ENCODE data around the gene DLGAP4. TPM values are rescaled to one million over a fixed set of nuclear protein-coding genes. Genes with fewer than 3 reads are reported as not detected.
A peak's percentile ranks its signal among the peaks of the same experiment; 100 is the strongest.

DLGAP4 gene
- total RNA-seq (10 to 100 TPM; 33.9 to 45.4 TPM), total RNA-seq (29.0 to 31.0 reads per million in 2 donors)

GRCh38 chr20:36305602-36306551, at the start of gene DLGAP4:
Gene DLGAP4 (plus strand): TSS chr20:36306339. CDS start chr20:36431718, 125,379 bp downstream.
- no peaks in the 10 kb centered on the region for H3K9me3 ChIP-seq (ENCODE audit: control insufficient read depth, low read length, poor library complexity, severe bottlenecking)
- no peak within 1 kb of the TSS for H3K27ac Mint-ChIP-seq
- ATAC-seq (no peak), DNase-seq (no peak)
- H3K4me1 Mint-ChIP-seq, result peaks cover 13% of the 10 kb centered on the region
- H3K27me3 Mint-ChIP-seq, result peaks cover 84% of the 10 kb centered on the region
- peak within 1 kb of the TSS; percentile 85 for H3K4me3 Mint-ChIP-seq
- peaks cover 9% of the 10 kb centered on the region for H3K36me3 Mint-ChIP-seq (ENCODE audit: low read depth)

- no peak for DNase-seq
- H3K4me1 Mint-ChIP-seq, result no peaks in the 10 kb centered on the region
Measured at GRCh38 chr20:36259177-36260061, 46.7 kb upstream of the DLGAP4 start.

GRCh38 chr20:36260316-36260715, 45.8 kb upstream of the DLGAP4 start:
- Mint-ChIP-seq H3K4me1 (no peaks in the 10 kb centered on the region), H3K27ac (no peak overlapping the region), H3K27me3 (no peaks in the 10 kb centered on the region), H3K36me3 (ENCODE audit: low read depth) (peaks cover 6% of the 10 kb centered on the region), H3K4me3 (no peak overlapping the region)
- no peak for DNase-seq
- ATAC-seq, result no peak
- H3K9me3 ChIP-seq (ENCODE audit: control insufficient read depth, low read length, poor library complexity, severe bottlenecking), result no peaks in the 10 kb centered on the region

More at GRCh38 chr20:36259177-36260061, 46.7 kb upstream of the DLGAP4 start:
- ATAC-seq, result no peak
- Mint-ChIP-seq H3K4me3 (no peak overlapping the region), H3K36me3 (ENCODE audit: low read depth) (peaks cover 6% of the 10 kb centered on the region), H3K27me3 (no peaks in the 10 kb centered on the region), H3K27ac (no peak overlapping the region)
- no peaks in the 10 kb centered on the region for H3K9me3 ChIP-seq (ENCODE audit: control insufficient read depth, low read length, poor library complexity, severe bottlenecking)

GRCh38 chr20:36261389-36262105, 44.6 kb upstream of the DLGAP4 start:
- ATAC-seq (no peak), DNase-seq (no peak)
- Mint-ChIP-seq H3K4me1 (no peaks in the 10 kb centered on the region), H3K36me3 (ENCODE audit: low read depth) (peaks cover 2% of the 10 kb centered on the region), H3K27ac (peak overlapping the region; percentile 16), H3K27me3 (no peaks in the 10 kb centered on the region), H3K4me3 (no peak overlapping the region)
- H3K9me3 ChIP-seq (ENCODE audit: control insufficient read depth, low read length, poor library complexity, severe bottlenecking), result no peaks in the 10 kb centered on the region

GRCh38 chr20:36262440-36262839, 43.7 kb upstream of the DLGAP4 start:
- no peaks in the 10 kb centered on the region for H3K27me3 Mint-ChIP-seq
- peaks cover 2% of the 10 kb centered on the region for H3K36me3 Mint-ChIP-seq (ENCODE audit: low read depth)
- ATAC-seq (no peak), DNase-seq (no peak)
- H3K4me1 Mint-ChIP-seq, result no peaks in the 10 kb centered on the region
- H3K4me3 Mint-ChIP-seq, result no peak overlapping the region
- no peaks in the 10 kb centered on the region for H3K9me3 ChIP-seq (ENCODE audit: control insufficient read depth, low read length, poor library complexity, severe bottlenecking)
- H3K27ac Mint-ChIP-seq, result no peak overlapping the region

GRCh38 chr20:36264426-36265246, 41.5 kb upstream of the DLGAP4 start:
- ATAC-seq (no peak), DNase-seq (no peak)
- Mint-ChIP-seq H3K36me3 (ENCODE audit: low read depth) (peaks cover 4% of the 10 kb centered on the region), H3K27ac (no peak overlapping the region), H3K4me1 (no peaks in the 10 kb centered on the region), H3K4me3 (no peak overlapping the region), H3K27me3 (no peaks in the 10 kb centered on the region)
- H3K9me3 ChIP-seq (ENCODE audit: control insufficient read depth, low read length, poor library complexity, severe bottlenecking), result no peaks in the 10 kb centered on the region

- Mint-ChIP-seq H3K27ac (no peak overlapping the region), H3K27me3 (peaks cover 2% of the 10 kb centered on the region), H3K4me3 (no peak overlapping the region), H3K36me3 (ENCODE audit: low read depth) (peaks cover 4% of the 10 kb centered on the region), H3K4me1 (no peaks in the 10 kb centered on the region)
- H3K9me3 ChIP-seq (ENCODE audit: control insufficient read depth, low read length, poor library complexity, severe bottlenecking), result no peaks in the 10 kb centered on the region
- DNase-seq (no peak), ATAC-seq (no peak)
Measured at GRCh38 chr20:36266189-36266588, 40.0 kb upstream of the DLGAP4 start.

GRCh38 chr20:36267605-36268381, 38.3 kb upstream of the DLGAP4 start:
- H3K27me3 Mint-ChIP-seq, result peaks cover 9% of the 10 kb centered on the region
- no peaks in the 10 kb centered on the region for H3K4me1 Mint-ChIP-seq
- no peak overlapping the region for H3K27ac Mint-ChIP-seq
- ATAC-seq, result no peak
- H3K9me3 ChIP-seq (ENCODE audit: control insufficient read depth, low read length, poor library complexity, severe bottlenecking), result no peaks in the 10 kb centered on the region
- H3K4me3 Mint-ChIP-seq, result no peak overlapping the region
- peaks cover 4% of the 10 kb centered on the region for H3K36me3 Mint-ChIP-seq (ENCODE audit: low read depth)
- no peak for DNase-seq

GRCh38 chr20:36268440-36269342, 37.4 kb upstream of the DLGAP4 start:
- no peak for ATAC-seq
- no peaks in the 10 kb centered on the region for H3K9me3 ChIP-seq (ENCODE audit: control insufficient read depth, low read length, poor library complexity, severe bottlenecking)
- H3K4me1 Mint-ChIP-seq, result no peaks in the 10 kb centered on the region
- H3K4me3 Mint-ChIP-seq, result no peak overlapping the region
- H3K36me3 Mint-ChIP-seq (ENCODE audit: low read depth), result peaks cover 4% of the 10 kb centered on the region
- DNase-seq, result no peak
- peaks cover 12% of the 10 kb centered on the region for H3K27me3 Mint-ChIP-seq
- H3K27ac Mint-ChIP-seq, result no peak overlapping the region

GRCh38 chr20:36269507-36269906, 36.6 kb upstream of the DLGAP4 start:
- H3K9me3 ChIP-seq (ENCODE audit: control insufficient read depth, low read length, poor library complexity, severe bottlenecking), result no peaks in the 10 kb centered on the region
- Mint-ChIP-seq H3K4me3 (no peak overlapping the region), H3K36me3 (ENCODE audit: low read depth) (peaks cover 2% of the 10 kb centered on the region), H3K27me3 (peaks cover 18% of the 10 kb centered on the region), H3K4me1 (no peaks in the 10 kb centered on the region), H3K27ac (no peak overlapping the region)
- DNase-seq (no peak), ATAC-seq (no peak)
